ENCODE measurements around the gene GRAMD2B.

GRCh38 chr5:126419102-126419501, 4.1 kb upstream of the GRAMD2B start:
- TF ChIP-seq CTCF (IDR thresholded peaks at IDR 0.05), result no peak
- no peak for TF ChIP-seq POLR2AphosphoS5 (IDR thresholded peaks at IDR 0.05)

All from breast epithelium (tissue), 3 donors.